CD4-positive, alpha-beta T cell treated with Interleukin-6 for 4 hours (primary cell): ENCODE measurements around the gene ZNF451.

Source experiments
- DNase-seq: peaks from one replicate; pipeline ENCODE4 v3.0.0-alpha.2; 2020; ENCODE audit warnings: mixed read lengths

The ZNF451 gene

GRCh38 chr6:57162516-57162915 is 72.5 kb downstream of the ZNF451 start:
- DNase-seq, result no peak

GRCh38 chr6:57163956-57164355 is 74.0 kb downstream of the ZNF451 start:
- no peak for DNase-seq

GRCh38 chr6:57165080-57165479 is 75.1 kb downstream of the ZNF451 start:
- no peak for DNase-seq

GRCh38 chr6:57172136-57173055 is 82.4 kb downstream of the ZNF451 start, which contains the start of gene BAG2:
TSS of gene BAG2 (plus strand) at chr6:57172326. CDS start at chr6:57172698, 372 bp downstream.
- peak; percentile 93 for DNase-seq

GRCh38 chr6:57173056-57173885 is 83.3 kb downstream of the ZNF451 start:
- DNase-seq, result peak; percentile 37

GRCh38 chr6:57173886-57174510 is 84.0 kb downstream of the ZNF451 start:
- no peak for DNase-seq

GRCh38 chr6:57174511-57174907 is 84.5 kb downstream of the ZNF451 start:
- DNase-seq, result no peak

- DNase-seq, result no peak
Observed at GRCh38 chr6:57177545-57178265, 87.7 kb downstream of the ZNF451 start.

- DNase-seq, result no peak
Observed at GRCh38 chr6:57180596-57180995, 90.6 kb downstream of the ZNF451 start.

- DNase-seq, result no peak
Observed at GRCh38 chr6:57182017-57182432, 92.0 kb downstream of the ZNF451 start.

- DNase-seq, result no peak
Observed at GRCh38 chr6:57183336-57183735, 93.3 kb downstream of the ZNF451 start.

GRCh38 chr6:57190140-57190539 is 100.2 kb downstream of the ZNF451 start:
- no peak for DNase-seq

GRCh38 chr6:57193177-57193576 is 103.2 kb downstream of the ZNF451 start:
- no peak for DNase-seq

GRCh38 chr6:57195457-57195856 is 105.5 kb downstream of the ZNF451 start:
- no peak for DNase-seq

- DNase-seq, result no peak
Observed at GRCh38 chr6:57198926-57199636, 109.1 kb downstream of the ZNF451 start.

GRCh38 chr6:57201718-57202117 is 111.7 kb downstream of the ZNF451 start:
- DNase-seq, result no peak

- DNase-seq, result no peak
Observed at GRCh38 chr6:57205550-57206328, 115.8 kb downstream of the ZNF451 start.

- DNase-seq, result no peak
Observed at GRCh38 chr6:57207141-57207540, 117.2 kb downstream of the ZNF451 start.

- no peak for DNase-seq
Observed at GRCh38 chr6:57207872-57208271, 117.9 kb downstream of the ZNF451 start.

- DNase-seq, result no peak
Observed at GRCh38 chr6:57209030-57209429, 119.0 kb downstream of the ZNF451 start.

- no peak for DNase-seq
Observed at GRCh38 chr6:57210060-57210459, 120.1 kb downstream of the ZNF451 start.
